Hematopoietic multipotent progenitor cell (in vitro differentiated cells): ENCODE results near the gene CDHR3. TPM values are rescaled to one million over a fixed set of nuclear protein-coding genes. Genes with fewer than 3 reads are reported as not detected.
"Not testable (repeated sequence)": the region's sequence is repeated elsewhere in the genome, so short reads cannot be mapped to it uniquely, and the experiment has no call there.

Experiments
- DNase-seq, 3 donors: peaks; one replicate each; pipeline ENCODE4 v3.0.0-alpha.2; 2011 to 2015; ENCODE audit warnings: low read depth in 2 of 3, low spot score in 2 of 3
- total RNA-seq: library from RNA; depleted of rRNA; stranded (reverse); fragments of >200 nt; gene quantifications from one replicate; pipeline ENCODE4 v1.2.3, GENCODE V29; 2012

The CDHR3 gene
- total RNA-seq, 1 donor: not detected

GRCh38 chr7:105990727-105991453 is 27.8 kb downstream of the CDHR3 start:
- DNase-seq: no peak

DNA sequence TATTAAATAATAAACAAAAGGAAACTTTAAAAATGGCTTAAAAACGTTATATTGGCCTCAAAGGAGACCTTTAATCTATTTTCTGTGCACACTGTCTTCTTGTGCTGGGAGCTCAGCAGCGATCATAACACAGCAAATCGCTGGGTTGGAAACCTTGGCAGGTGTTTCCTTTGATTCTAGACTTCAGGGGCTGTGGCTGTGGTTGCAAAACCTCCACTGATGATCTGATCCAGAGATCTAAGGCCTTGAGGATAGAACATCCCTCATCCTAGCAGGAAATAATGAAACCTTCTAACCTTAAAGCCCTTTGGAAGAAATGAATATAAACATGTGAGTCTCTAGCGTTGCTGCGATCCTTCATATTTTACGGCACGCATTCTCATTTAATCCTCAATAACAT is 29.8 kb downstream of the CDHR3 start:
- peak in 2 of 3 donors; percentile 44 to 79 for DNase-seq

DNA sequence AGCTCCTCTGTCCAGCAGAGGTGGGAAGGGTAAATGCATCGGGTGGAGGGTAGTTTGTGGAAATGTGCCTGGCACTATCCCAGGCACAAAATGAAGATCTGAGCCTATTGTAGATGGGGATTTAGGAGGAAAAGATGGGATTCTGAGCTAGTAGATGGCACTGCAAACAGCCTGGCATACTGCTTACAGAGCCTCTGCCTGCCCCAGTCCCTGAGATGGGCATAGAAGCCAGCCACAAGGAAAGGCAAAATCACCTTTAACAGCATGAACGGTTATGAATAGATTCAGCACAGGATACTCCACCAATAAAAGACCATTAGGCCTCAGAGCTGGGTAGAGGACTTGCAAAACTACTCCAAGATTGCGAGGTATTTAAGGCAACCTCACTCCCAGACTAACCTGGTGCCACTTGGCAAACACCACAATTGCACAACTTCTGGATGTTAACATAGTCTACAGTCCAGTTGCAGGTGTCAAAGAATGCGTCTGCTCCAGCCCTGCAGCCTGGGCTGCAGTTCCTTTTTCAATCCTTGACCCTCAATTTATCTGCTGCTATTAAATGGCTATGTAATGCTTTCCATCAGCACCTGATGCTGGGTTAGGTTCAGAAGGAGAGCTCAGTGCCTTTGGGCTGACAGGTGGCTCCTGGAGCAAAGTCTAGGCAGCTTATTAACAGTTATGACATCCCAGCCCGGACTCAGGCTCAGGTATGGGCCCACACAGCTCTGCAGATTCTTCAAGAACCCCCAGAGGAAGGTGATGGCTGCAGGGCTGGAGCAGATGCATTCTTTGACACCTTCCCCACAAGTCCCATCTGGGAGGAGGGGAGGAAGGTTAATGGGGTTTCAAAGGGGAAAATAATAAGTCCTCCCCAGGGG is 34.0 kb downstream of the CDHR3 start:
- no peak for DNase-seq

DNA sequence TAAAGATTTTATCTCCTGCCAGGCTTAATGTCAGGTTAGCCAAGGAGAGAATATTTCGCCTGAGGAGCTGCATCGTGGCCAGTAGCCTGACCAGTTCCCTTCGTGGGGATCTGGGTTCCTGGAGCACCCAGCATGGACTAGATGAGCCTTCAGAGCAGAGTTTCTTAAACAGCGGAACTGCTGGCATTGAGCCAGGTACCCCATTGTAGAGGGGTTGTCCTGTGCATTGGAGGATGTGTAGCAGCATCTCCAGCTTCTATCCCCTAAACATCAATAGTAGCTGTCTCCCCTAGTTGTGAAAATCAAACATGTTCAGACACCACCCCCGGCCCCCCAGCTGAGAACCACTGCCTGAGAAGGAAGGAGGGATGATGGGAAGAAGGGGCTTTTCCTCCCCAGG is 36.2 kb downstream of the CDHR3 start:
- no peak for DNase-seq

DNA sequence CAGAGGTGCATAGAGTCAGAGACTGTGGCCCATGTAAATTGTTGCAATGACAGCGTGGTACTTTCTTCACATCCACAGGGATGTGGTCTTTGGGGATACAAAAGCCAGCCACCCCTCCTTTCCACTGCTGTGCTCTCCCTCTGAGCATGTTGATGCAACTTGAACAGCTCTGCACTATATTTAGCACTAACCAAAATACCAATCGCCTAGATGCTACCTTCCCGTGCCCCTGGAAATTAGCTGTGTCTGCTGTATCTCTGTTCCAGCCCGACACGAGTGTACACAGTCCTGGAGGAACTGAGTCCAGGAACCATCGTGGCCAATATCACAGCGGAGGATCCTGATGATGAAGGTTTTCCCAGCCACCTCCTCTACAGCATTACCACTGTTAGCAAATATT is 38.1 kb downstream of the CDHR3 start:
- DNase-seq: no peak

DNA sequence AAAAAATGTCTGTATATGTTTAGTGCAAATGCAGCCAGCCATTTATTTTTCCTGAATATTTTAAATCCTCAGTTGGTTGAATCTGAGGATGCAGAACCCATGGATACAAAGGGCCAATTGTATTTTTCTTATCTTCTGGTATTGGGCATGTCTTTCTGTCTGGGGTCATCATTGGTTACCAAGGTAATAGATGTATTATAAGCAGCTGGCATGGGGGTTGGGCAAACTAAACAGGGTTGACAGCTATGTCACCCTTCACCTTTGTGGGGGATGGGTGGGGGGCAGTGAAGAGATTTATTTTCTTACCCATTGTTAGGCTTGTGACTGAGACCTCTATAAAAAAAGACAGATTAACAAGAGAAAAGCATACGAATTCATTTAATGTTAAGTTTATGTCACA is 38.8 kb downstream of the CDHR3 start:
- DNase-seq: no peak

GRCh38 chr7:106003525-106004064 is 40.5 kb downstream of the CDHR3 start:
- DNase-seq: no peak

GRCh38 chr7:106006906-106007305 is 43.8 kb downstream of the CDHR3 start:
- no peak for DNase-seq

DNA sequence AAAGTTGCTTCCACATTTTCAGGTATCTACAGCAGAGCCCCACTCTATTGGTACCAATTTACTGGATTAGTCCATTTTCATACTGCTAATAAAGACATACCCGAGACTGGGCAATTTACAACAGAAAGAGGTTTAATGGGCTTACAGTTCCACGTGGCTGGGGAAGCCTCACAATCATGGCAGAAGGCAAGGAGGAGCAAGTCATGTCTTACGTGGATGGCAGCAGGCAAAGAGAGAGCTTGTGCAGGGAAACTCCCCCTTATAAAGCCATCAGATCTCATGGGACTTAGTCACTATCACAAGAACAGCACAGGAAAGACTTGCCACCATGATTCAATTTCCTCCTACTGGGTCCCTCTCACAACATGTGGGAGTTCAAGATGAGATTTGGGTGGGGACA is 44.7 kb downstream of the CDHR3 start:
- DNase-seq: not testable (repeated sequence)

DNA sequence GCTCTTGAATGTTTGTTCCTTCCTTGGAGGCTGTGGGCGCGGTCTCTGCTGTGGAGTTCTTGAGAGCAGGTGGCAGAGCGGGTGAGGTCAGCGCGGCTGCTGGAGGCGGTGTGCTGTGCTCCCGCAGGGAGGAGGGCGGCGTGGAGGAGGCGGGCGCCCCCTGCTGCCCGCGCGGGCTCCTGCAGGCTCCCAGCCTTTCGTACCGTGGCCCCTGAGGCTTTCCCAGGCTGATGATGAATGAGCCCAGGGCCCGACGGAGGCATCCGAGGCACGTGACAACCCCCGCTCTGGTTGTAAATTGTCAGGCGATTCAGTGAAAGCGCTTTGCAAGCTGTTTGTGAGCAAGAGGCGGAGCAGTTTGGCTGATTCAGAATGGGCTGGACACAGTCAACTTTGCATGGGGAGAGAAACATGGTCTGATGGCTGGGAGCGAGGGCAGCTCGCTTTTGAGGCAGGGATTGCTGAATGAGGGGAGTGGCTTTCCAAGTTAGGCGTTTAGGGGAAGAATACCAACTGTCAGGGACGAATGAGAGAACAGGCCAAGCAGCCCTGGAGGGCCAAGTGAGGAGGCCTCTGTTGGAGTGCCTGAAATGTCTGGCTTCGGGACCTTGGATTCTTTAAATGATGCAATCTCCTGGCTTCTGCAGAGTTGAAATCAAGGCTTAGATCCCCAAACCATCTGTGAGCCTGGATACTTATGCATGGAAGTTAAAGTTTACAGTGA is 46.6 kb downstream of the CDHR3 start:
- DNase-seq: peak; percentile 80 to 85 (median 83)

DNA sequence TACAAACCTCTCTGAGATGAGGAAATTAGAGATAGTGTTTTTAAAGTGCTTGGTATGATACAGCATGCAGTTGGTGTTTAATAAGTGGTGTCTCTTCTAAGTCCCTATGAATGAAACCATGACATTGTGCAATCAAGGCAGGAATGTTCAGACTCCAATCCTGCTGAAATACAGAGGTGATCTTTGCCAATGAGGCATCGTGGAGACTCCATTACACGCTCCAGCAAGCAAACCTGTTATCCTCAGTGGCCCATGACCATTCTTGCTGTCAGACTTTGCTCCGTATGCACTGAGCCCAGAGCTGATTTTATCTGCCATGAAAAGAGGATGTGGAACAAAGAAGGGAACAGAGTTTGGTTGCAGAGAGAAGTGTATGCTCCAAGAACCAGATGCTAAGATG is 47.3 kb downstream of the CDHR3 start:
- DNase-seq: peak in 1 of 3 donors; percentile 23

DNA sequence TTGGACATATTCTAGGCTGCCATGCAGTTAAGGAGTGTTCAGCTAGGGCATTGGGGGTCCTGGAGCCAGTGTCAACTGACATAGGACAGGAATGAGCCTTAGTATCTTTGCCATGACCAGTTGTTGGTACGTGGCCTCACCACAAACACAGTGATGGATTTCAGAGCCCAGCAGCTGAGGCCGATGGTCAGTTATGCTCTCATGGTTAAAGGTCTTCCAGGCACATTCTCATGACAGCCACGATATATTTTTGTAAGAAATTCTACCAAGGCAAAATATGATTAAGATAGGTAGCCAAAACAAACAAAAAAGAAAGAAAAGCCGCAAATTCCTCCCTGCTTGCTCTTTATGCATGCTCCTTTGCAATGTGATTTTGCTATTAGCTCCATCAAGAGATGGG is 47.8 kb downstream of the CDHR3 start:
- DNase-seq: no peak

- DNase-seq: no peak
These were observed 49.1 kb downstream of the CDHR3 start for GRCh38 chr7:106012184-106012583.

GRCh38 chr7:106012935-106013439 is 49.9 kb downstream of the CDHR3 start:
- DNase-seq: no peak

DNA sequence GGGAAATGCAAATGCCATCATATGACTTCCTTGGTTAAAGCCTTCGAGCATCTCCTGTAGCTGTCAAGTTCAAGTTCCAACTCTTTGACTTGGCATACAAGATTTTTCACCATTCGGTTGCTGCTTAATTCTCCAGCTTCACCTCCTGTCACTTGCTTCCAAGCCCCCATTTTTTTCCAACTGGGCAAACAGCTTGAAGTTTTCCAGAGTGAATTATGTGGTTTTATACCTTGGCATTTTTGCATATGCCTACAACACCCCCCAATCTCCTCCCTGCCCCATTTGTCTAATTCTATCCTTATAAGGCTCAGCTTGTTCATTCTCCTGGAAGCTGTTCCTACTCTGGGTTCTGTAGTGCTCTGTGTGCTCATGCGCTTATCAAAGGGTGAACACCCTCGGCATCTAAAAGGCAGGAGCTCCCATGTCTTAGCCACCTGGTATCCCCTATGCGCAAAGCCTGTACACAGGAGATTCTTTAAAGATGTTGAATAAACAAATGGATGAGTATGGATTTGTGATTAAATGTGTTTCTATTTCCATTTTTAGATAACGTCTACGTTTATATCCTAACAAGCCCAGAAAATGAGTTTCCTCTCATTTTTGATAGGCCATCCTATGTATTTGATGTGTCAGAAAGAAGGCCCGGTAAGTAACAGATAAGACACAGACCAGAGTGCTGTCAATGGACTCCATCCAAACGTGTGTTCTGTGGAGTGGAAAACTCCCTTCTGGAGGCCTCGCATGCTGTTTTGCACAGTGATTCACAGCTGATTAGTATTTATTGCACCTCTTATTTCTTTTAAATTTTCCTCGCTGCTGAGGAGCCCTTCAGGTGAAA is 52.5 kb downstream of the CDHR3 start:
- no peak for DNase-seq

DNA sequence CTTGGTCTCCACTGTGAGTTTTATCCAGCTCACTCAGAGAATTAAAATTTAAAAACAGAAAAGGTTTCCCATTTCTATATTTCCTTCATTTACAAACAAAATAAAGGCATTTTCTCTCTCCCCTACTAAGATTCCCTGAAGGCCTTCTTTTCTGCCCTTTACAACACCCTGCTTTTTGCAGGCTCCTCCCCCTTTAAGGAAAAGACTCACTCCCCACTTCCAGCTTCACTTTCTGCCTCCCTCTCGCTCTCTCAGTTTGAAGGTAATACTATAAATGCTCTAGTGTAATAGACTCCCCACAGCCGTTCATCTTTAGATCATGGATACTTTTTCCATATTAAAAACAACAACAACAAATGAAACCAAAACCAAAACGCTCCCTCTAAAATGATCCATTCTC is 53.3 kb downstream of the CDHR3 start:
- DNase-seq: no peak

- no peak for DNase-seq
These were observed 54.6 kb downstream of the CDHR3 start for GRCh38 chr7:106017657-106018056.

- no peak for DNase-seq
These were observed 55.8 kb downstream of the CDHR3 start for GRCh38 chr7:106018566-106019469.

GRCh38 chr7:106019470-106019820 is 56.4 kb downstream of the CDHR3 start:
- no peak for DNase-seq
